GM19328 (cell line): ENCODE results near the gene SDHAF1.
A peak's percentile ranks its signal among the peaks of the same experiment; 100 is the strongest.
"Not testable (repeated sequence)": the region's sequence is repeated elsewhere in the genome, so short reads cannot be mapped to it uniquely, and the experiment has no call there.

ENCODE experiments used
- ATAC-seq: cut with Tn5 transposase; IDR thresholded peaks from one replicate; pipeline ENCODE4 v1.9.1; 2021; ENCODE audit warnings: mild to moderate bottlenecking, moderate library complexity; ENCODE audit not compliant: unreplicated experiment

The SDHAF1 gene

GRCh38 chr19:36014012-36014924, 19.3 kb downstream of the SDHAF1 start, which contains the start of gene ALKBH6:
ALKBH6 (minus strand) TSS chr19:36014213; CDS start chr19:36013397, 816 bp downstream.
- peak; percentile 97 for ATAC-seq

DNA sequence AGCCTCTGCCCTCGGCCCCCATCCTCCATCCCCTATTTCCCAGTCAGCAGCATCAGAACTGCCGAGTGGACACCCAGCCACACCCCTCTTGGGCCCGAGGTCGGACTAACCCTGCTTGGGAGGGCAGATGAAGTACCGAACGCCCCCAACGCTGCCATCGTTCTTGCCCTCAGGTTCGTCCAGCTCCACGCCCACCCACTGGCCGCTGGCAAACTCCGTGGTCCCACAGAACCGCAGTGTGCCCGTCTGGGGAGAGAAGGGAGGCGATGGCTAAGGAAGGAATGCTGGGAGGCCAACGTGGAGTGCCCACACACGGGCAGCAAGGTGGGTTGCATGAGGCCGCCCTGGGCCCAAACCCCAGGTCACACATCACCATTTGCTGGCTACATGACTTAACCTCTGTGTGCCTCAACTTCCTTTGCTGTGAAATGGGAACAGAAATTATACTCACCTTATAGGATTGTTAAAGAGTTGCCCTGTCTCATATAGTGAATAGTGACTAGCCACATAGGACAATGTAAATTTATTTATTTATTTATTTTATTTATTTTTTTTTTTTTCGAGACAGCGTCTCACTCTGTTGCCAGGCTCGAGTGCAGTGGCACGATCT, 24.2 kb downstream of the SDHAF1 start:
- no peak for ATAC-seq

- ATAC-seq = no peak
Measured at GRCh38 chr19:36023432-36023831, 28.4 kb downstream of the SDHAF1 start.

- ATAC-seq = no peak
Measured at GRCh38 chr19:36025541-36025940, 30.6 kb downstream of the SDHAF1 start.

DNA sequence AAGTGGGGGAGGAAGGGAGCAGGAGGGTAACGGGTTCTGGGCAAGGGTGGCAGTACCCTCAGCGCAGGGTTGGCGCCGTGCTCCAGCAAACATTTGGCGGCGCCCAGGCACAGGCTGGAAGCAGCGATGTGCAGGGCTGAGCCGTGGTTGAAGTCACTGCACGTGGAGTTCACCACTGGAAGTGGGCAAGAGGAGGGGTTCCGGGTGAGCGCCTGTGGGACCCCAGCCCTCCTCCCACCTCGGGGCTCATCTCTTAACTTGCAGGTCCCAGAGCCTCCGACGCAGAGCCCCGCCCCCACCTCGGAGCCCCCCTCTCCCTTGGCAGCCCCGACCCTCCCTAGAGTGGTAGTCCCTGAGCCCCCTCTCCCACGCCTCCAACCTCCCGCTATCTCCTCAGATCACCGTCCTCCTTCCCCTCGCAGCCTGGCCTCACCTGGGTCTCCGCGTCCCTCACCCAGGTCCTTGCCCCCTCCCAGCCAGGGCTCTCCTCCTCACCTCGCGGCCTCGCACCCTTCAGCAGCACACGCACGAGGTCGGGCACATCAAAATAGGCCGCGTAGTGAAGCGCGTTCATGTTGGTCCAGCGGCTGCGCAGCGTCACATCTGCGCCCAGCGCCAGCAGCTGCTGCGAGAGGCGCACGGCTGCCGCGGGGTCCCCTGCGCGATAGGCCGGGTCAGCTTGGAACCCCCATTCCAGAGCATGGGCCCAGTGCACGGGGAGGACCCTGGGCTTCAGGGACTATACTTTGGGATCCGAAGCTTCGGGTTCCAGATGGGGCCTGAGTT, 31.3 kb downstream of the SDHAF1 start:
- no peak for ATAC-seq

DNA sequence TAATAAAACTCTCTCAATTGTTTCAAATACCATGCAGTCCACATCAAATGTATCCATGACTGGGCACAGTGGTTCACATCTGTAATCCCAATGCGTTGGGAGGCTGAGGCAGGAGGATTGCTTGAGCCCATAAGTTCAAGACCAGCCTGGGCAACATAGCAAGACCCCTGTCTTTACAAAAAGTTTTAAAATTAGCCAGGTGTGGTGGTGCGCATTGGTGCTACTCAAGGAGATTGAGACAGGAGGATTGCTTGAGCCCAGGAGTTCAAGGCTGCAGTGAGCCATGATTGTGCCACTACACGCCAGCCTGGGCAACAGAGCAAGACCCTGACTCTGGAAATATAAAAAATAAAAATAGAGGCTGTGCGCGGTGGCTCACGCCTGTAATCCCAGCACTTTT, 32.7 kb downstream of the SDHAF1 start:
- no peak for ATAC-seq

DNA sequence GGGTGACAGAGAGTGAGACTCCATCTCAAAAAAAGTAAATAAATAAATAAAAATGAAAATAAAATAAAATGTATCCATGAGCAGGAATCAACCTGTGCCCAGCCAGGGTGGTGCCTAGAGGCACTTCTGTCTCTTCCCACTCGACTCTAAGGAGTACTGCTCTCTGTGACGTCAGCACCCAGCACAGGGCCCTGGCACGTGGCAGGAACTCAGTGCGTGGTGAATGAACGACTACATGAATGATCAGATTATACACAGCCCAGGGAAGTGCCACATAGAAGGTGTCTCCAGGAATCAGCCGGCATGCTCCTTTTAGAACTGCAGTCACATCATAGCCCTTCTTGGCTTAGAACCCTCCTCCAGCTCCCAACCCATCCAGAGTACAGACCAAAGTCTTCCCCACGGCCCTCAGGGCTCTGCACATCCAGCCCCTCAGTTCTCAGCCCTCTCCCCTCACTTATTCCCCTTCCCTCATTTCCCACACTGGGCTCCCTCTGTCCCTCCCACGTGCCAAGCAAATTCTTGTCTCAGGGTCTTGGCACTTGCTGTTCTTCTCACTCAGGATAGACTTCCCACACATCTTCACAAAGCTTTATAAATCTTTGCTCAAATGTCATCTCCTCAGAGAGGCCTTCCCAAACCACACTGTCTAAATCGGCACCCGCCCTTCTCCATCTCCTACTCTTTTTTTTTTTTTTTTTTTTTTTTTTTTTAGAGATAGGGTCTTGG, 33.5 kb downstream of the SDHAF1 start:
- no peak for ATAC-seq

GRCh38 chr19:36030264-36031148, 35.5 kb downstream of the SDHAF1 start:
- ATAC-seq = no peak

DNA sequence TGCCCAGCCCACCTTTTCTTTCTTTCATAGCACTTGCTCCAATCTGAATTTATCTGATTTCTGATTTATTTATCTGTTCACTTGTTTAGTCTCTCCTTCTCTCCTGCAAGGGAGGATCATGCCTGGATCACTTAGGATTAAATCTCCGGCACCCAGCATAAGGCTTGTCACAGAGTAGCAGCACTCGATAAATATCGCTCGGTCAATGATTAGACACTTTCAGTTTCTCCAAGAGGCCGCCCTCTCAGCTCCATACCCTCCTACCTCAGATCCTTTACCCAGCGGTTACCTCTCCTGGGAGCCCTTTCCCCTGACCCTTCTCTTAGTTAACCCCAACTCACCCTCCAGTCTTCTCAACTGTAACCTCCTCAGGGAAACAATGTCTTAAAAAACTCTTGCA, 36.3 kb downstream of the SDHAF1 start:
- no peak for ATAC-seq

DNA sequence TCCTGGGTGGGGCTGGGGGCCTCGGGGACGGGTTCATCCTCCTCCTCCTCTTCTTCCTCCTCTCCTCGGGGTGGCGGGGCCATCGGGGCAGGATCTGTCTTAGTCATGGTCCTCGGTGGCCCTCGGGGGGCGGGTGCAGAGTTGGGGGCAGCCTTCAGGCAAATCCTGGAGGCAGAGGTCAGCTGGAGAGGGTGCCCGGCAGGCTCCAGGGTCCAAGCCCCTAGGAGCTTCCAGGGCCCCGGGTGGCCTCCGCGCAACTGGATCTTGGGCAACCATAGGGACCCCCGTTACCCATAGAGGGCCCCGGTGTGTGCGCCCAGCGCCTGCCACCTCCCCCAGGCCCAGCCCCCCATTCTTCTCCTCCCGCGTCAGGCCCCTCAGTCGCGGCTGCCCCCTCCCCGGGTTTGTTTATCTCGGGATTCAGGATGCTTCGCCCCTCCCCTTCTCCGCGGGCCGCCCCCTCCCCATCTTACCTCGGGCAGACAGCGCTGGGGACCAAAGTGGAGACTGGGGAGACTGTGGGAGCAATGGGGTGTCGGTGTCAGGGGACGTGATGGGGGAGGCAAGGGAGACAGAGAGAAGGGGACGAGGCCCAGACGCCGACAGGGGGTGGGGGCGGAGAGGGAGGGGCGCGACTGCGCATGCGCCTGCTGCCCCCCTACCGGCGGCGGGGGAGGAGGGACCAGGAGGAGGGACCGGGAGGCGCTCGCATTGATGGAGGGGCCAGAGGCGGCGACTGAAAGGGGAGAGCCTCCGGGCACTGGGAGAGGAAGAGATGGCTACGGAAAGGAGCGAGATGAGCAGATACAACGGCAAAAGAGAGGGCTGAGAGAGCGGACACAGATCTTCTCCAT, 37.5 kb downstream of the SDHAF1 start, which contains the start of gene CLIP3:
Gene CLIP3 (minus strand): TSS at position 623 of the 854 bp plus-strand sequence. CDS start 516 bp downstream, at position 107.
- no peak for ATAC-seq

GRCh38 chr19:36040495-36040894, 45.5 kb downstream of the SDHAF1 start:
- ATAC-seq = no peak

DNA sequence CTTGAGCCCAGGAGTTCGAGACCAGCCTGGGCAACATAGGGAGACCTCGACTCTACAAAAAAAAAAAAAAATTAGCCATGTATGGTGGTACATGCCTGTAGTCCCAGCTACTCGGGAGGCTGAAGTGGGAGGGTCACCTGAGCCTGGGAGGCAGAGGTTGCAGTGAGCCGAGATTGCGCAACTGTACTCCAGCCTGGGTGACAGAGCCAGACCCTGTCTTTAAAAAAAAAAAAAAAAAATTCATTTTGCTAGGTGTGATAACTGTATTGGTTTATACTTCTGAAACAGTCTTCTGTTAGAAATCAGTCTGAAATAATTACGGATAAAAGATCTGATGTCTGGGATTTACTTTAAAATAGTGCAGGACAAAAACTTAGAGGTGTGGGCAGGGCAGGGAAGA, 46.1 kb downstream of the SDHAF1 start:
- ATAC-seq = not testable (repeated sequence)

GRCh38 chr19:36041831-36042230, 46.8 kb downstream of the SDHAF1 start:
- ATAC-seq = no peak

- ATAC-seq = no peak
Measured at GRCh38 chr19:36043952-36044351, 49.0 kb downstream of the SDHAF1 start.
